Endothelial cell of umbilical vein (primary cell): ENCODE data around the gene HSD17B8.

Experiments used
- POLR2AphosphoS5 ChIP-seq: IDR thresholded peaks from 2 replicates; pipeline ENCODE4 v1.6.1; 2012; ENCODE audit warnings: low read depth, mild to moderate bottlenecking, control low read depth, low read length, moderate library complexity; ENCODE audit not compliant: insufficient read depth
- TF ChIP-seq, protein P1 (sequence below), 2 donors: IDR thresholded peaks; 1 replicate in 1 of 2; 2 replicates in 1 of 2; pipeline ENCODE4 v1.5.1; 2011; ENCODE audit warnings: low read length in 2 of 2, mild to moderate bottlenecking in 2 of 2, moderate library complexity in 2 of 2, control low read depth in 1 of 2, inconsistent platforms in 1 of 2, low read depth in 1 of 2; ENCODE audit not compliant: insufficient read depth in 1 of 2; ENCODE audit errors: extremely low read depth in 1 of 2

- TF ChIP-seq, protein P1, sequence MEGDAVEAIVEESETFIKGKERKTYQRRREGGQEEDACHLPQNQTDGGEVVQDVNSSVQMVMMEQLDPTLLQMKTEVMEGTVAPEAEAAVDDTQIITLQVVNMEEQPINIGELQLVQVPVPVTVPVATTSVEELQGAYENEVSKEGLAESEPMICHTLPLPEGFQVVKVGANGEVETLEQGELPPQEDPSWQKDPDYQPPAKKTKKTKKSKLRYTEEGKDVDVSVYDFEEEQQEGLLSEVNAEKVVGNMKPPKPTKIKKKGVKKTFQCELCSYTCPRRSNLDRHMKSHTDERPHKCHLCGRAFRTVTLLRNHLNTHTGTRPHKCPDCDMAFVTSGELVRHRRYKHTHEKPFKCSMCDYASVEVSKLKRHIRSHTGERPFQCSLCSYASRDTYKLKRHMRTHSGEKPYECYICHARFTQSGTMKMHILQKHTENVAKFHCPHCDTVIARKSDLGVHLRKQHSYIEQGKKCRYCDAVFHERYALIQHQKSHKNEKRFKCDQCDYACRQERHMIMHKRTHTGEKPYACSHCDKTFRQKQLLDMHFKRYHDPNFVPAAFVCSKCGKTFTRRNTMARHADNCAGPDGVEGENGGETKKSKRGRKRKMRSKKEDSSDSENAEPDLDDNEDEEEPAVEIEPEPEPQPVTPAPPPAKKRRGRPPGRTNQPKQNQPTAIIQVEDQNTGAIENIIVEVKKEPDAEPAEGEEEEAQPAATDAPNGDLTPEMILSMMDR (IDR thresholded peaks at IDR 0.05; ENCODE audit: extremely low read depth in 1 of 2, insufficient read depth in 1 of 2, low read depth in 1 of 2, low read length in 2 of 2): no peak
- no peak for TF ChIP-seq POLR2AphosphoS5
Observed at GRCh38 chr6:33254591-33254990, 50.1 kb downstream of the HSD17B8 start.
